Measurements from ENCODE around the gene RAD51B.

The RAD51B gene

DNA sequence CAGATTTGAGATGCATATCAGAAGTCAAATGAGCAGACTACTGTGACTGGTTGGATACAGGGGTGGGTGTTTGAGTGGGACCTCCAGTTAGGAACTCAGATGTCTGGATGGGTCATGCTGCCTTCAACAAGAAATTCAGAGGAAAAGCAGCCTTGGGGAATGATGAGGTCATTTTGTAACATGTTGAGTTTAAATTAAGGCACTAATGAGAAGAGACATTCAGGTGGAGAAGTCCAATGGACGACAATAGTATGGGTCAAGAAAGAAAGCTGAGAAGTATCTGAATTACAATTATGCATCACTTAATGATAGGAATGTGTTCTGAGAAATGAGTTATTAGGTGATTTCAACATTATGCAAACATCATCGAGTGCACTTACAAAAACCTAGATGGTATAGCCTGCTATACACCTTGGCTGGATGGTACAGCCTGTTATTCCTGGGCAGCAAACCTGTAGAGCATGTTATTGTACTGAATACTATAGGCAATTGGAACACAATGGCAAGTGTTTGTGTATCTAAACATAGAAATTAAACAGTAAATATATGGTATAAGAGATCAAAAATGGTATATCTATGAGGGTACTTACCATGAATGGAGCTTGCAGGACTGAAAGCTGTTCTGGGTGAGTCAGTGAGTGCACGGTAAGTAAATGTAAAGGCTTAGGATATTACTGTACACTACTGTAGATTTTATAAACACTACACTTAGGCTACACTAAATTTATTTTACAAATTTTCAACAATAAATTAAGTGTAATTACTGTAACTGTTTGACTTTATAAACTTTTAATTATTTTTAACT, 414.7 kb downstream of the RAD51B start:
- no peak for DNase-seq (ENCODE audit: low spot score)

DNA sequence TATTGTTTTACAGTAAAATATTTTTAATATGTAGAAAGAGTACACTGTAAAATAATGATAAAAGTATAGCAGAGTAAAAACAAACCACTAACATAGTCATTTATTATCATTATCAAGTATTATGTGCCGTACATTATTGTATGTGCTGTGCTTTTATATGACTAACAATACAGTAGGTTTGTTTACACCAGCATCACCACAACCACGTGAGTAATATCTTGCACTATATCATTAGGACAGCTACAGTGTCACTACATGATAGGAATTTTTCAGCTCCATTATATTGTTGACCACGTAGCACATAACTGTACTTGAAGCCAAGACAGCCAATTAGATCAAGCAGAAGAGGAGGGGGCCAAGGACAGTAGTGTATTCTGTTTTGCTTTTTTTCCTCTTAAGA, 415.4 kb downstream of the RAD51B start:
- DNase-seq (ENCODE audit: low spot score), result no peak

- DNase-seq (ENCODE audit: low spot score), result no peak
Measured at GRCh38 chr14:68236582-68237458, 417.2 kb downstream of the RAD51B start.

DNA sequence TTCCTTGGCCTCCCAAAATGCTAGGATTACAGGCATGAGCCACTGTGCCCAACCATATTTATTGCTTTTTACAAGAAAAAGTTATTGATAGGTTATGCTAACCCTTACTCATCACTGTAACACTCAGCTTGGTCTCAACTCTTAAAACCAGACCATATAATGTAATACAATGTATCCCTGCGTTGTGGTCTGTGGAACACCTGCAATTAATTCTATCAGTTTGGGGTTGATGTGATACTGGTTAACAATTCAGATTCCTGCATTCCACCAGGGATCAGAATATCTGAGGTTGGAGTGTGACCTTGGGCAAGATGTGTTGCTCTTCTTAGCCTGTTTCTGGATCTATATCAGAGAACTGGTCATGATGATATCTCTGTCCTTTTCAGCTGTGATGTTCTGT, 419.0 kb downstream of the RAD51B start:
- no peak for DNase-seq (ENCODE audit: low spot score)

DNA sequence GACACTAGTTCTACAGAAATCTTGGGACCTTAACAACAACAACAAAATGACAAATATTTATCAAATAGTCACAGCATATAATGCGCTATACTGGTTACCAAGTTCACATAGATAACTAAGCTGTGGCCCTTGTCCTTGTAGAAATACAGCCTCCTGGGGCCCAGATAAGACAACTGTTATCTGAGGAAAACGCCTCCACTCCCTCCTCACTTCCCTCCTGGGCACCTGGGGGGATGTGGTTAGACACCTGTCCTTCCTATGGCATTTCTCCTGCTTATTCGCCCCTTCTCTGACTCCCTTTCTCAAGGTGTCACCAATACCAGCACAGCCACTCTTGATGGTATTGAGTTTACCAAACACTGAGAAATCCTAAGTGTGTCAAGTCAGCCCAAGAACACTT, 419.4 kb downstream of the RAD51B start:
- DNase-seq (ENCODE audit: low spot score), result no peak

GRCh38 chr14:68239988-68240771, 420.6 kb downstream of the RAD51B start:
- DNase-seq (ENCODE audit: low spot score), result no peak

DNA sequence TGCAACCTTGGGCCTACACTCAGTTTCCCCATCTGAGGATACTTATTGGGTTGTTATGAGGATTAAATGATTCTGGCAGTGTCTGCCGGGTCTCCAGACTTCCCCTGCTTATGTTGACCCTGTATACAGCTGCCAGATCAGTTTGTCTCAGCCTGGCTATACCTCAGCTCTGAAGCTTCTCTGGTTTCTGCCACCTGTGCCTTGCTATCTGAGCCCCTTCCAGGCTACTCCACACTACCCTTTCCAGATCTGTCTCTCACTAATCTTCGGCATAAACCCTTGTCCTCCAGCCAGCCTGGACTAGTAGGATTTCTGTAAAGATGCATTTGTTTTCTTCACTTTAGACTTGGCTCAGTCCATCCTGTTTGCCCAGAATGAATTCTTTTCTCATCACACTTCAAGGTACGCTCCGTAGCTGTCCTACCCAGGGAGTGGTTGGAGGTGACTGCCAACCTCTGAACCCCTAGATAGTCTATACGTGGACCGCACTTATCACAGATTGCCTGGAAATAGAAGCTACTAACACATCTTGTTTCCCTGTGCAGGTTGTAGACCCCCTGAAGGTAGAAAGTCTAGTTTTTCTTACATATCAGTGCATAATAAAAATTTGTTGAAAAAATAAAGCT, 422.4 kb downstream of the RAD51B start:
- DNase-seq (ENCODE audit: low spot score), result no peak

GRCh38 chr14:68243450-68244010, 424.0 kb downstream of the RAD51B start:
- no peak for DNase-seq (ENCODE audit: low spot score)

DNA sequence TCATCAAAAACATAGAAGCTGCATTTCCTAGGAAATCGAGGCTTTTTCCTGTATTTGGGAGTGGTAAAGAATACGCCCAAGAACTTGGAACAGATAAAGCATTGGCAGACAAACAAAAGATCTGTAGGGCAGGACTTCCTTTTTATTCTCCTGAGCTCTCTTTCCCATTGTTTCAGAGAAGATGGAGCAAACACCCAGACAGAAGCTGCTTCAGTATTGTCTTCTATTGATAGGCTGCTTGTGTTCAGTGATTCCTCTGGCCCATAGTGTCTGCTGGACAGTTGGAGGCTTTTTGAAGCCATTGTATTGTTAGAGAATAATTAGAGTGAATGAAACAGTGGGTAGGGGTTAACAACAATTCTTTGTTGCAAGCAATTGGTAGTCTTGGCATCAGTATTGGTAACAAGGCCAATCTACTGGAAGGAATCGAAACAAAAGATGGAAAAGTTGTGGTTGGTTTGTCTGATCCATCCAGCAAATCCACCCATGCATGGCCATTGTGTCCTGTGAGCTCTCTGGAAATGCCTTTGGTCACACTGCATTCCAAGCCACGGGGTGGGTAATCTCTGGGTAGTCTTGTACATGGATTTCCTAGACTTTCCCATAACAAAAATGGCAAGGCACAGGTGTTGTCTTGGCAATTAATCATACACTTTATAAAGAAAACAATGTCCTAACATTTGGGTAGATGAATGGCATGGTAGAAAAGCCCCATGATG, 424.8 kb downstream of the RAD51B start:
- no peak for DNase-seq (ENCODE audit: low spot score)

DNA sequence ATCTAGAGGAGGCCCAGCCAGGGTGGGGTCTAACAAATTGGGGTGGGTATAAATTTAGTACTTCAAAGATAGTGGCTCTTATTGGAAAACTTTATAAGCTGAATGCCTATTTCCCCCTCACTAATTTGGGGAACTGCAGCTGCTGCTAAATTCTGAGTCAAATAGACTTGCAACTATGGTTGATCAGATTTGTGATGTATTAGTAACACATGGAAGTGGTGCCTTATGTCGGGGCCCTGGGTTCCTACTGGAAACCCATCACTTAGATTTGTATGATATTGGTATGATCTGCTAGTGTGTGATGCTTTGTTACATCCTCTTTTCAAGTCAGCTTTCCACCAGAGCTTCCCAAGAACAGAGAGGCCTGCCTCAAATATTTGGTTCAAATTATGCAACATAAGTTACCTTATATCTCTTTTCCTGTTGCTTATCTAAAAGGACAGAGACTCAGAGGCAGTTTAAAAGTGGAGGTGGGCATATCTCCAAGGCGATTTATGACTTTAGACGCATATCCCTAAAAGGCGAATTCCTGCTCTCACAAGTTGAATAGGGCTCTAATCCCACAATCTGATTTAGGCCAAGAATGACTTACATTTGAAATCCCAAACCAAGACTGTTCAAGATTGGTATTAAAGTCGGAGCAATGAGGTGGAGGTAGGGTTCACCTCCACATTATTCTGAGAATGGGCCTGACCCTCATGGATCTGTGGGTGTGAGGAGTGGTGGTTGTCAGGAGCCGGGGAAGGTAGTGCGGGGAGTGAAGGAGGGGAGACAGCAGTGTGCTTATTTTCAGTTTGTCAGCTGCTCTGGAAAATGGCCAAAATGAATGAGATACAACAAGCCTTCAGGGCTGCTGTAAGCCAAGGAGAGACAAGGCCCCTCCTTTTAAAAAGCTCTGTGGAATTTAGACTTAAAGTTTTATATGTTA, 425.8 kb downstream of the RAD51B start:
- DNase-seq (ENCODE audit: low spot score), result no peak

GRCh38 chr14:68246074-68246785, 426.7 kb downstream of the RAD51B start:
- DNase-seq (ENCODE audit: low spot score), result no peak

GRCh38 chr14:68246786-68247105, 427.2 kb downstream of the RAD51B start:
- no peak for DNase-seq (ENCODE audit: low spot score)

GRCh38 chr14:68247274-68247673, 427.7 kb downstream of the RAD51B start:
- no peak for DNase-seq (ENCODE audit: low spot score)

DNA sequence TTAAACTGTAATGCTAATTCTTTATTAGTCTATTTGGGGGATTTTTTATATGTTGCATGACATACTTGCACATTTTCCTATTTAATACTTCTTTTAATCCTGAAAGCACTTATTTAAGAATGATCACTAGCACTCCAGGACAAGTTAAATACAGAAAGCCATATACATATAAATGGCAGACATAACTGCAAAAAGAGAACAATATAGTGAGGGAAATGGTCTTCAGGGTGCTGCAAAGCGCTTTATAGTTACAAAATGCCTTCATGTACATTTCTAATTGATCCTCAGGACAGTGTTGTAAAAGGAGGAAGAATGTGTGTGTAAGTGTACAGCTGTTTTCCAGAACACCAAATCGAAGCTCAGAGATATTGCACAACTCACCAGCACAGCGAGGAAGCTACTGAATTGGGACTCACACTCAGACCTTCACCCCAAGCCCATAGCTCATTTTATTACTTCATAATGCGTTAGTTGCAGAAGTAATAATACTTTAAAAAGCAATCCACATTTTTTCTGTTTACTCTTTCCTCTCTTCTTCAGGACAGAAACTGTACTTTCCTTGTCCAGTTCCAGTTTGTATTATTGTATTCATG, 428.2 kb downstream of the RAD51B start:
- DNase-seq (ENCODE audit: low spot score), result no peak

- DNase-seq (ENCODE audit: low spot score), result no peak
Measured at GRCh38 chr14:68248481-68249255, 429.1 kb downstream of the RAD51B start.

DNA sequence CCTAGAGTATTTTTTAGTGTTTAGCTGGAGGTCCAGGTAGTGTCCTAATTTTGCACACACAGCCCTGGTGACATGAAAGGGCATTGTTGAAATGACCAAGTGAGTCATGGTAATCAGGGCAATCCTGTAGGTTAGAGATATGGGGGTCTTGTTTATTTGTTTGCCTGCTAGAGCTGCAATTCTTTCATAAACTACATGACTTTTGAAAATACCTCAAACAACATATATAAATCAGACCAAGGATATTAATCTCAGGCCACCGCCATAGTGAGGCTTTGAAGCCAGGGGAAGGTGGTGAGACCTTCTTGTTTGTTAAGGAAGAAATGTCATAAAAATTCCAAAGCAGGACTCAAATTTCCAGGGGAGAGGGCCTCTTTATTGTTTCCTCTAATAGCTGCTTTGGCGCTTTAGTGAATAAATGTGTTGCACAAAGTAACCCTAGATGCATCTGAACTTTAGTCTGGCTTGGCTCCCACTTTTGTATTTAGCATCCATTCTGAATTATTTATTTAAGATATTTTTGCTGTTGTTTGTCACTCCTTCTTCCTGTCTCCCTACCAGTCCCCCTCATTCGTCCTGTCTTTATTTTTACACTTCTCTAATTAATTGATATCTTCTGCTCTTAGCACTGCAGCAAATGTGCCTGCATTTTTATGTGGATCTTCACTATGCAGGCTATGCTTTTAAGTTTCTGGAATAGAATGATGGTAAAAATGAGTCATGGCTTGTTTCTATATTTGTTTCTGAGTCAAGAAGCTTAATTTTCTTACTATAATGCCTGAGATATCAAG, 430.3 kb downstream of the RAD51B start:
- DNase-seq (ENCODE audit: low spot score), result no peak
